DND-41 (cell line): Measurements from ENCODE around the gene SVIL.
"Not testable (repeated sequence)": the region's sequence is repeated elsewhere in the genome, so short reads cannot be mapped to it uniquely, and the experiment has no call there.

ENCODE experiments used
- ATAC-seq: fragments of 200-7000 bp; cut with Tn5 transposase; 3 replicates; pipeline ENCODE4 v1.9.1; 2021; ENCODE audit warnings: low read depth; ENCODE audit not compliant: insufficient read depth
- DNase-seq: peaks from one replicate; pipeline ENCODE4 v3.0.0-alpha.2; 2020
- H2AFZ ChIP-seq: 2 replicates; pipeline ENCODE4 v1.6.0; 2012; ENCODE audit warnings: low read depth, low read length
- H3K27ac ChIP-seq: 2 replicates; pipeline ENCODE4 v1.5.1; 2012; ENCODE audit warnings: low read length, inconsistent platforms
- H3K27me3 ChIP-seq: fragments of 200-600 bp; sonication (generic); 2 replicates; pipeline ENCODE4 v1.6.0; 2012; ENCODE audit warnings: low read length, mild to moderate bottlenecking, inconsistent platforms; ENCODE audit not compliant: insufficient read depth, poor library complexity
- H3K36me3 ChIP-seq: 2 replicates; pipeline ENCODE4 v1.5.1; 2012; ENCODE audit warnings: low read length, inconsistent platforms; ENCODE audit not compliant: insufficient read depth
- H3K4me1 ChIP-seq: 2 replicates; pipeline ENCODE4 v1.5.1; 2012; ENCODE audit warnings: mild to moderate bottlenecking, low read length; ENCODE audit not compliant: insufficient read depth
- H3K4me2 ChIP-seq: 2 replicates; pipeline ENCODE4 v1.6.0; 2012; ENCODE audit warnings: mild to moderate bottlenecking, moderate library complexity, low read length, inconsistent platforms; ENCODE audit not compliant: insufficient read depth
- H3K4me3 ChIP-seq, 2 experiments: fragments of 200-600 bp in 1 of 2; shearing (Covaris generic) in 1 of 2; 2 replicates each; pipeline ENCODE4 v1.5.1; 2012 to 2016; ENCODE audit warnings: inconsistent platforms in 2 of 2, low read length in 2 of 2, mild to moderate bottlenecking in 2 of 2, low read depth in 1 of 2, moderate library complexity in 1 of 2
- H3K79me2 ChIP-seq: 2 replicates; pipeline ENCODE4 v1.6.0; 2012; ENCODE audit warnings: low read length, inconsistent platforms; ENCODE audit not compliant: insufficient read depth
- H3K9ac ChIP-seq: 2 replicates; pipeline ENCODE4 v1.6.0; 2012; ENCODE audit warnings: low read depth, mild to moderate bottlenecking, inconsistent platforms, low read length, moderate library complexity
- H3K9me3 ChIP-seq: 2 replicates; pipeline ENCODE4 v1.5.1; 2012; ENCODE audit warnings: low read length, moderate library complexity, mild to moderate bottlenecking, inconsistent platforms; ENCODE audit not compliant: insufficient read depth, severe bottlenecking
- H4K20me1 ChIP-seq: 2 replicates; pipeline ENCODE4 v1.6.0; 2012; ENCODE audit warnings: low read length; ENCODE audit not compliant: insufficient read depth
- EZH2 ChIP-seq: IDR thresholded peaks from 3 replicates; pipeline ENCODE4 v1.6.1; 2012; ENCODE audit warnings: borderline replicate concordance, low read depth, mild to moderate bottlenecking, moderate library complexity, low read length, inconsistent platforms; ENCODE audit not compliant: severe bottlenecking
- TF ChIP-seq, protein P1 (sequence below): IDR thresholded peaks from 2 replicates; pipeline ENCODE4 v1.5.1; 2012; ENCODE audit warnings: borderline replicate concordance, low read length, moderate library complexity, mild to moderate bottlenecking; ENCODE audit not compliant: poor library complexity, severe bottlenecking; ENCODE audit errors: extremely low read depth

The SVIL gene

DNA sequence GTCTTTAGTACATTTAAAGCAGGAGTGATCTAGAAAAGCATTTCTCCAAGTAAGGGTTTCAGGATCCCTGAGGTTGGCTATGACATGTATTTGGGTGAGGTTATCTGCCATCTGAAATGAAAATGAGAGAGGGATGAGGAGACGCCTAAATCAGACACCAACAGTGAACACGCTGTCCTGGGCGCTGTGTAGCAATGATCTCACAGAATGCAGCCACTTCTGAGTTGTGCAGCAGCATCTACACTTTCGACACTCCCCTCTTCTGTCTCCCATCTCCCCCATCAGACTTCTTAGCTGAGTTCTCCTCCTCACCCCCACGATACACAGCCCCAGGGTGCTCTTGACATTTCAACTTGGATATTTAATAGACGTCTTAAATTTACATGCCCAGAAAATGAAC, 95.4 kb downstream of the SVIL start:
- no peaks in the 10 kb centered on the region for H3K27me3 ChIP-seq
- TF ChIP-seq EZH2: no peak
- TF ChIP-seq, protein P1, sequence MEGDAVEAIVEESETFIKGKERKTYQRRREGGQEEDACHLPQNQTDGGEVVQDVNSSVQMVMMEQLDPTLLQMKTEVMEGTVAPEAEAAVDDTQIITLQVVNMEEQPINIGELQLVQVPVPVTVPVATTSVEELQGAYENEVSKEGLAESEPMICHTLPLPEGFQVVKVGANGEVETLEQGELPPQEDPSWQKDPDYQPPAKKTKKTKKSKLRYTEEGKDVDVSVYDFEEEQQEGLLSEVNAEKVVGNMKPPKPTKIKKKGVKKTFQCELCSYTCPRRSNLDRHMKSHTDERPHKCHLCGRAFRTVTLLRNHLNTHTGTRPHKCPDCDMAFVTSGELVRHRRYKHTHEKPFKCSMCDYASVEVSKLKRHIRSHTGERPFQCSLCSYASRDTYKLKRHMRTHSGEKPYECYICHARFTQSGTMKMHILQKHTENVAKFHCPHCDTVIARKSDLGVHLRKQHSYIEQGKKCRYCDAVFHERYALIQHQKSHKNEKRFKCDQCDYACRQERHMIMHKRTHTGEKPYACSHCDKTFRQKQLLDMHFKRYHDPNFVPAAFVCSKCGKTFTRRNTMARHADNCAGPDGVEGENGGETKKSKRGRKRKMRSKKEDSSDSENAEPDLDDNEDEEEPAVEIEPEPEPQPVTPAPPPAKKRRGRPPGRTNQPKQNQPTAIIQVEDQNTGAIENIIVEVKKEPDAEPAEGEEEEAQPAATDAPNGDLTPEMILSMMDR: no peak
- no peaks in the 10 kb centered on the region for H4K20me1 ChIP-seq

DNA sequence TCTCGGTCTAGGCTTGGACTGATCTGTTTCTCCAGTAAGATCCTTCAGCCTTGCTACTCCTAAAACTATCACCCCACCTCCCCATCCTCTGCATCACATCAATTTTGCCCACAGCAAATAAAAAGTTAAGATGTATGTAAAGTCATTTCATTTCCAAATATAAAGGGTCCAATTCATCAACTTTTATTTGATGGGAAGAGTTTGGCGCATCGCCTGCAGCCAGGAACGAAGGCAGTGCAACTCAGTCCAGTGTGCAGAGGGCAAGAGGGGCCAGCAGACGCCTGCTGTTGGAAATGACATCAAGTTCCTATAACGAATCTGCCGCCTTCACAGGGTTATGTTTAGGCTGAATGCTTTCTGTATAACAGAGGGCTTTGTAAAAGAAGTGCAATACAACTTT, 97.0 kb downstream of the SVIL start:
- H3K27me3 ChIP-seq: no peaks in the 10 kb centered on the region
- H2AFZ ChIP-seq: no peak overlapping the region
- DNase-seq (no peak), ATAC-seq (no peak)
- no peaks in the 10 kb centered on the region for H3K79me2 ChIP-seq
- H3K4me2 ChIP-seq: no peak overlapping the region
- no peak overlapping the region for H3K27ac ChIP-seq
- peaks cover 4% of the 10 kb centered on the region; the same call in 1 of the 2 replicates for H4K20me1 ChIP-seq
- H3K9me3 ChIP-seq: no peaks in the 10 kb centered on the region
- peaks cover 3% of the 10 kb centered on the region; the same call in 1 of the 2 replicates for H3K36me3 ChIP-seq
- H3K4me3 ChIP-seq: no peak overlapping the region
- TF ChIP-seq, protein P1: no peak
- TF ChIP-seq EZH2: no peak
- no peaks in the 10 kb centered on the region for H3K4me1 ChIP-seq
- H3K9ac ChIP-seq: no peak overlapping the region

More for the DNA sequence above, 95.4 kb downstream of the SVIL start:
- Histone ChIP-seq H3K9me3 (no peaks in the 10 kb centered on the region), H3K4me2 (no peak overlapping the region), H3K4me1 (no peaks in the 10 kb centered on the region), H3K79me2 (no peaks in the 10 kb centered on the region), H3K4me3 (no peak overlapping the region), H3K9ac (no peak overlapping the region), H2AFZ (no peak overlapping the region), H3K27ac (no peak overlapping the region), H3K36me3 (no peaks in the 10 kb centered on the region; the same call in 1 of the 2 replicates)
- no peak for DNase-seq
- no peak for ATAC-seq

DNA sequence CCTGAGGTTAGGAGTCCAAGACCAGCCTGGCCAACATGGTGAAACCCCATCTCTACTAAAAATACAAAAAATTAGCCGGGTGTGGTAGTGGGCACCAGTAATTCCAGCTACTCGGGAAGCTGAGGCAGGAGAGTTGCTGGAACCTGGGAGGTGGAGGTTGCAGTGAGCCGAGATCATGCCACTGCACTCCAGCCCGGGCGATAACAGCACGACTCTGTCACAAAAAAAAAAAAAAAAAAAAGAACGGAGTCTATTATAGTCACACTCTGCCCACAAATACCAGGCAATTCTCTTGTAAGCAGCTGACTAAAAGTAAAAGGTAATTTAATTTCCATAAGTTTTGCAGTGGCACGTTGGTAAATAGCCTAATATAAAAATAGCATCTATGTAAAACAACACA, 98.1 kb downstream of the SVIL start:
- H3K9me3 ChIP-seq, H4K20me1 ChIP-seq, ATAC-seq, H3K9ac ChIP-seq, H3K4me1 ChIP-seq, H3K27me3 ChIP-seq, H3K4me3 ChIP-seq, H3K79me2 ChIP-seq, H3K4me2 ChIP-seq, H3K27ac ChIP-seq, DNase-seq, H2AFZ ChIP-seq: not testable (repeated sequence)
- H3K36me3 ChIP-seq: peaks cover 11% of the 10 kb centered on the region

DNA sequence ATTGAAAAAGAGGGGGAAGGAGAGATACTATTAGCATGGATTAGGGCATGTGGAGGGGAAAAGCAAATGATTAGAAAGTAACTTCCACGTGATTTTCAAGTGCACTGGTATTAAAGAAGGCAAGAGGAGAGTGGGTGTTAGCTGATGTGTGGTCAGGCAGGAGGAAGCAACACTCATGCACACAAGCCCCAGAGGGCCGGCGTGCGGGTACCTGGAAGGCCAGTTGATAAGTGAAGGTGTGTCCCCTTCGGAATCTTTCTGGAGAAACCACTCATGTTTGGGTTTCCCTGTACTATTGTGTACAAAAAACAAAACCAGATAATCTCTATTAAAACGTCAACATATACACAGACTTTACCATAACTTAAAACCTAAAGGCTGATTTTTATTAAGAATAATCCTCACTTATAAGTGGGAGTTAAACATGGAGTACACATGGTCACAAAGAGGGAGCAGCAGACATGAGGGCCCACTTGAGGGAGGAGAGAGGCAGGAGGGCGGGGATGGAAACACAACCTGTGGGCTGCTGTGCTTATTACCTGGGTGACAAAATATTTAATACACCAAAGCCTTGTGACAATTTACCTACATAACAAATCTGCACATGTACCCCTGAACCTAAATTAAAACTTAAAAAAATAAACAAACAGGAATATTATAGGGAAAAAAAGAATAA, 98.9 kb downstream of the SVIL start:
- Histone ChIP-seq H3K27me3 (no peaks in the 10 kb centered on the region), H3K4me3 (no peak overlapping the region), H3K36me3 (peaks cover 11% of the 10 kb centered on the region), H3K27ac (no peak overlapping the region), H3K9me3 (no peaks in the 10 kb centered on the region), H3K4me1 (no peaks in the 10 kb centered on the region), H2AFZ (no peak overlapping the region), H4K20me1 (peaks cover 6% of the 10 kb centered on the region; the same call in 1 of the 2 replicates), H3K4me2 (no peak overlapping the region), H3K79me2 (no peaks in the 10 kb centered on the region), H3K9ac (no peak overlapping the region)
- TF ChIP-seq, protein P1: no peak
- no peak for TF ChIP-seq EZH2
- DNase-seq (no peak), ATAC-seq (no peak)
